Hematopoietic multipotent progenitor cell treated with erythropoietin and hydrocortisone succinate and interleukin-3 and kit ligand, for 8 days (in vitro differentiated cells): Measurements from ENCODE around the gene AAK1.
"Not testable (repeated sequence)": the region's sequence is repeated elsewhere in the genome, so short reads cannot be mapped to it uniquely, and the experiment has no call there.

Experiments
- DNase-seq: peaks from one replicate; pipeline ENCODE4 v3.0.0-alpha.2; 2015

Gene AAK1

GRCh38 chr2:69659349-69659748, 15.8 kb upstream of the AAK1 start:
- DNase-seq = no peak

GRCh38 chr2:69652206-69652605, 8.7 kb upstream of the AAK1 start:
- DNase-seq = no peak

- not testable (repeated sequence) for DNase-seq
These were observed 3.7 kb upstream of the AAK1 start for GRCh38 chr2:69647196-69647595.

- DNase-seq = no peak
These were observed 3.2 kb upstream of the AAK1 start for GRCh38 chr2:69646714-69647113.

GRCh38 chr2:69645921-69646320, 2.4 kb upstream of the AAK1 start:
- no peak for DNase-seq

- peak; percentile 35 for DNase-seq
These were observed 1.5 kb upstream of the AAK1 start for GRCh38 chr2:69645031-69645431.

GRCh38 chr2:69644506-69644979, 1.0 kb upstream of the AAK1 start:
- DNase-seq = no peak

GRCh38 chr2:69642709-69643601, 584 bp downstream of the AAK1 start:
- DNase-seq = peak; percentile 44

- no peak for DNase-seq
These were observed 1.4 kb downstream of the AAK1 start for GRCh38 chr2:69641887-69642708.

- no peak for DNase-seq
These were observed 2.1 kb downstream of the AAK1 start for GRCh38 chr2:69641471-69641870.

GRCh38 chr2:69639266-69639665, 4.3 kb downstream of the AAK1 start:
- DNase-seq = no peak

- no peak for DNase-seq
These were observed 4.9 kb downstream of the AAK1 start for GRCh38 chr2:69638630-69639029.

GRCh38 chr2:69637923-69638322, 5.6 kb downstream of the AAK1 start:
- no peak for DNase-seq

GRCh38 chr2:69636395-69636794, 7.1 kb downstream of the AAK1 start:
- DNase-seq = no peak

GRCh38 chr2:69635432-69635831, 8.1 kb downstream of the AAK1 start:
- DNase-seq = no peak

GRCh38 chr2:69634196-69634821, 9.2 kb downstream of the AAK1 start:
- no peak for DNase-seq

- no peak for DNase-seq
These were observed 12.1 kb downstream of the AAK1 start for GRCh38 chr2:69631402-69631801.

GRCh38 chr2:69629921-69630608, 13.5 kb downstream of the AAK1 start:
- no peak for DNase-seq

- DNase-seq = no peak
These were observed 15.1 kb downstream of the AAK1 start for GRCh38 chr2:69628325-69629021.

GRCh38 chr2:69625078-69625795, 18.3 kb downstream of the AAK1 start:
- peak; percentile 75 for DNase-seq

- no peak for DNase-seq
These were observed 18.9 kb downstream of the AAK1 start for GRCh38 chr2:69624611-69625010.
